ENCODE measurements around the gene ABCC6.

GRCh38 chr16:16141141-16141540, 82.2 kb downstream of the ABCC6 start:
- TF ChIP-seq CTCF (IDR thresholded peaks at IDR 0.05; ENCODE audit: insufficient read depth, low read length, poor library complexity, severe bottlenecking) (no peak), EZH2phosphoT487 (conservative IDR thresholded peaks at IDR 0.05; ENCODE audit: low read length) (no peak)
